ENCODE results near the gene CDKL5. TPM values are rescaled to one million over a fixed set of nuclear protein-coding genes. Genes with fewer than 3 reads are reported as not detected.

Gene CDKL5
- total and polyA plus RNA-seq, 2 experiments from 2014 or later: 7.5 to 13.7 TPM

GRCh38 chrX:18613930-18614639, 188.7 kb downstream of the CDKL5 start:
- H3K27me3 Mint-ChIP-seq (ENCODE audit: insufficient read depth, low read depth, poor library complexity): no peaks in the 10 kb centered on the region
- Histone ChIP-seq H3K4me3 (no peak overlapping the region), H3K27ac (ENCODE audit: low read depth) (no peak overlapping the region), H3K4me1 (ENCODE audit: insufficient read depth) (no peaks in the 10 kb centered on the region), H4K20me1 (replicated peaks; ENCODE audit: insufficient read depth) (no peaks in the 10 kb centered on the region; the same call in 1 of the 2 replicates), H3K9me2 (ENCODE audit: insufficient read depth) (no peaks in the 10 kb centered on the region), H3K36me3 (ENCODE audit: insufficient read depth) (peaks cover 5% of the 10 kb centered on the region), H3F3A (replicated peaks; ENCODE audit: low read depth) (no peaks in the 10 kb centered on the region), H3K79me2 (replicated peaks; ENCODE audit: insufficient read depth) (no peaks in the 10 kb centered on the region), H3K27me3 (ENCODE audit: insufficient read depth) (no peaks in the 10 kb centered on the region), H3K4me2 (no peak overlapping the region), H2AFZ (no peak overlapping the region)
- H3K36me3 Mint-ChIP-seq (ENCODE audit: low read depth): peaks cover 11% of the 10 kb centered on the region
- DNase-seq (ENCODE audit: low spot score) (no peak), ATAC-seq (no peak)
- no peak for TF ChIP-seq ETS1 (IDR thresholded peaks at IDR 0.05)
- no peak for TF ChIP-seq REST (IDR thresholded peaks at IDR 0.05; ENCODE audit: unreplicated experiment)
- no peak for TF ChIP-seq ZNF462 (CRISPR knock-in tag; IDR thresholded peaks at IDR 0.05)
- no peak for TF ChIP-seq CTCF (conservative IDR thresholded peaks at IDR 0.05; ENCODE audit: low read depth in 2 of 2)
- no peak for TF ChIP-seq EZH2 (IDR thresholded peaks at IDR 0.05; ENCODE audit: low read depth, unreplicated experiment)
- TF ChIP-seq CREB1 (CRISPR knock-in tag; IDR thresholded peaks at IDR 0.05; ENCODE audit: low read depth): no peak
- no peak for TF ChIP-seq ZNF114 (CRISPR knock-in tag; IDR thresholded peaks at IDR 0.05)
- TF ChIP-seq NANOG (IDR thresholded peaks at IDR 0.05; ENCODE audit: borderline replicate concordance): no peak
- no peak for TF ChIP-seq POLR2AphosphoS5 (IDR thresholded peaks at IDR 0.05; ENCODE audit: low read depth)
- TF ChIP-seq EZH2phosphoT487 (IDR thresholded peaks at IDR 0.05; ENCODE audit: unreplicated experiment): no peak
- TF ChIP-seq JUNB (IDR thresholded peaks at IDR 0.05; ENCODE audit: unreplicated experiment): no peak
- no peak for TF ChIP-seq ZNF331 (CRISPR knock-in tag; IDR thresholded peaks at IDR 0.05; ENCODE audit: low read depth)
- TF ChIP-seq STAT1 (IDR thresholded peaks at IDR 0.05; ENCODE audit: unreplicated experiment): no peak
- H3K27ac Mint-ChIP-seq: no peak overlapping the region
- H3K4me1 Mint-ChIP-seq: peaks cover 6% of the 10 kb centered on the region; the same call in 2 of the 3 replicates
- H3K9me3 Mint-ChIP-seq: no peaks in the 10 kb centered on the region
- H3K4me3 Mint-ChIP-seq: no peak overlapping the region

All from GM23338 (cell line).